GM18505 (cell line): ENCODE results near the gene NPAS2.

Experiments used
- ATAC-seq: cut with Tn5 transposase; IDR thresholded peaks from one replicate; pipeline ENCODE4 v1.9.1; 2021; ENCODE audit not compliant: unreplicated experiment
- POLR2A ChIP-seq: IDR thresholded peaks from 4 replicates; pipeline ENCODE4 v1.6.1; 2011; ENCODE audit warnings: borderline replicate concordance; ENCODE audit not compliant: insufficient read depth, insufficient read length; ENCODE audit errors: extremely low read depth

NPAS2 gene

GRCh38 chr2:100785626-100786296 lies 34.2 kb upstream of the NPAS2 start:
- no peak for ATAC-seq
- TF ChIP-seq POLR2A = no peak

- no peak for ATAC-seq
Observed at GRCh38 chr2:100786297-100786658, 33.7 kb upstream of the NPAS2 start.

GRCh38 chr2:100786985-100787384 lies 33.0 kb upstream of the NPAS2 start:
- ATAC-seq = no peak
- no peak for TF ChIP-seq POLR2A

More at GRCh38 chr2:100786297-100786658, 33.7 kb upstream of the NPAS2 start:
- no peak for TF ChIP-seq POLR2A

- ATAC-seq = no peak
- no peak for TF ChIP-seq POLR2A
Observed at GRCh38 chr2:100789361-100789760, 30.6 kb upstream of the NPAS2 start.

- ATAC-seq = no peak
- no peak for TF ChIP-seq POLR2A
Observed at GRCh38 chr2:100791294-100791935, 28.5 kb upstream of the NPAS2 start.

GRCh38 chr2:100791936-100792308 lies 28.0 kb upstream of the NPAS2 start:
- TF ChIP-seq POLR2A = no peak

GRCh38 chr2:100793220-100793619 lies 26.7 kb upstream of the NPAS2 start:
- TF ChIP-seq POLR2A = no peak
- ATAC-seq = no peak

More at GRCh38 chr2:100791936-100792308, 28.0 kb upstream of the NPAS2 start:
- ATAC-seq = no peak

- ATAC-seq = no peak
- no peak for TF ChIP-seq POLR2A
Observed at GRCh38 chr2:100793982-100794381, 26.0 kb upstream of the NPAS2 start.

- TF ChIP-seq POLR2A = no peak
- ATAC-seq = no peak
Observed at GRCh38 chr2:100796499-100797100, 23.3 kb upstream of the NPAS2 start.

- ATAC-seq = no peak
- TF ChIP-seq POLR2A = no peak
Observed at GRCh38 chr2:100799686-100800085, 20.3 kb upstream of the NPAS2 start.

- no peak for TF ChIP-seq POLR2A
- no peak for ATAC-seq
Observed at GRCh38 chr2:100800915-100801314, 19.0 kb upstream of the NPAS2 start.

GRCh38 chr2:100801402-100801801 lies 18.5 kb upstream of the NPAS2 start:
- no peak for ATAC-seq
- TF ChIP-seq POLR2A = no peak

GRCh38 chr2:100802066-100802465 lies 17.9 kb upstream of the NPAS2 start:
- no peak for TF ChIP-seq POLR2A
- ATAC-seq = no peak

GRCh38 chr2:100803334-100803733 lies 16.6 kb upstream of the NPAS2 start:
- no peak for ATAC-seq
- TF ChIP-seq POLR2A = no peak
